ENCODE data around the gene HSD11B1. TPM values are rescaled to one million over a fixed set of nuclear protein-coding genes. Genes with fewer than 3 reads are reported as not detected.
"Not testable (repeated sequence)": the region's sequence is repeated elsewhere in the genome, so short reads cannot be mapped to it uniquely, and the experiment has no call there.

The HSD11B1 gene
- total RNA-seq, 1 donor from 2014 or later, result not detected

DNA sequence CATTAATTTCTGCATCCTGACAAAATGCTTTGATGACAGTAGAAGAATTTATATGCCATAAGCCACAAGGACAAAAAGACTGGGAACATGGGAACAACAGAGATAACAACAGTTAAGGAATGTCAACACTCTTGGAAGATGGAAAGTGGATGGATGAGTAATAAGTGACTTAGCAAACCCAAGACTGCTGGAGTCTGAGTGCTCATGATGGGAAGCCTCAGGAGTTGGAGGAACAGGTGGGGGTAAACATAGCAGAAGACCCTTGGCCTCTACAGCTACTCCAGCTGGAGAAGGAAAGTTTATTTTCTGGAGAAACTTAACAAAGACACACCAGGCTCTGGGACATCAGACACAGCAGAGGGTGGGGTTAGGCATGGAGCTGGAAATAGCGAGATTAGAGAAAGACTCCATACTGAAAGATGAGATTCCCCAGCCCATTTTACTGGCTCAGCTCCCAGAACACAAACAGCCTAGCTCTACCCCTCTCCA, 15.9 kb upstream of the HSD11B1 start:
- Histone ChIP-seq H3K36me3 (ENCODE audit: control insufficient read depth in 3 of 3, insufficient read depth in 3 of 3, low read length in 3 of 3) (no peaks in the 10 kb centered on the region), H3K27ac (ENCODE audit: low read depth, low read length) (no peak overlapping the region), H3K9me3 (ENCODE audit: control insufficient read depth in 3 of 3, low read length in 3 of 3) (no peaks in the 10 kb centered on the region), H3K27me3 (ENCODE audit: control insufficient read depth in 3 of 3, insufficient read depth in 3 of 3, low read length in 3 of 3) (no peaks in the 10 kb centered on the region), H3K4me1 (ENCODE audit: control insufficient read depth in 3 of 3, insufficient read depth in 3 of 3, low read length in 3 of 3) (peaks cover 0 to 19% (median 9%) of the 10 kb centered on the region in 3 donors), H3K4me3 (ENCODE audit: low read length in 3 of 3) (no peak overlapping the region), H3K9ac (ENCODE audit: low read depth in 1 of 3, low read length in 3 of 3) (no peak overlapping the region)

GRCh38 chr1:209689477-209689876, 15.2 kb upstream of the HSD11B1 start:
- Histone ChIP-seq H3K9ac (ENCODE audit: low read depth in 1 of 3, low read length in 3 of 3) (no peak overlapping the region), H3K36me3 (ENCODE audit: control insufficient read depth in 3 of 3, insufficient read depth in 3 of 3, low read length in 3 of 3) (no peaks in the 10 kb centered on the region), H3K4me1 (ENCODE audit: control insufficient read depth in 3 of 3, insufficient read depth in 3 of 3, low read length in 3 of 3) (peaks cover 0 to 19% (median 9%) of the 10 kb centered on the region in 3 donors), H3K27ac (ENCODE audit: low read depth, low read length) (no peak overlapping the region), H3K4me3 (ENCODE audit: low read length in 3 of 3) (no peak overlapping the region), H3K27me3 (ENCODE audit: control insufficient read depth in 3 of 3, insufficient read depth in 3 of 3, low read length in 3 of 3) (no peaks in the 10 kb centered on the region), H3K9me3 (ENCODE audit: control insufficient read depth in 3 of 3, low read length in 3 of 3) (no peaks in the 10 kb centered on the region)

DNA sequence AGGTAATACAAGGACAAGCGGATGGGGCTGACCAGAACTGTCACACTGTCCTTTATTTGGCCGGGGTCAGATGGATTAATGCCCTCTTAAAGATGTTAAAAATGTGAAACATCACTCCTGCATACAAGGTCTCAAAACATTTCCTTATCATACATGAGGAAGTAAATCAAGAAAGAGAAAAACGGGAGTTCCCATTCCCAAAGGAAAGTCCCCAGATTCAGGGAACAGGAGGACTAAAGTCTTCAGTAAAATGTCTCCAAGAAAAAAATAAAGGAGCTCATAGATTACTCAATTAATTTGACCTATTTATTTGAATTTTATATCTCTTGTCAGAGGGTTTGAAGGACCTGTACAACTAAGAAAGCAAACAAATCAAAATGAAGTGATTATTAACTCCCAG, 13.4 kb upstream of the HSD11B1 start:
- H3K36me3 ChIP-seq (ENCODE audit: control insufficient read depth in 3 of 3, insufficient read depth in 3 of 3, low read length in 3 of 3), result no peaks in the 10 kb centered on the region
- H3K9me3 ChIP-seq (ENCODE audit: control insufficient read depth in 3 of 3, low read length in 3 of 3), result no peaks in the 10 kb centered on the region
- peaks cover 0 to 14% (median 9%) of the 10 kb centered on the region in 3 donors for H3K4me1 ChIP-seq (ENCODE audit: control insufficient read depth in 3 of 3, insufficient read depth in 3 of 3, low read length in 3 of 3)
- H3K27ac ChIP-seq (ENCODE audit: low read depth, low read length), result no peak overlapping the region
- H3K4me3 ChIP-seq (ENCODE audit: low read length in 3 of 3), result no peak overlapping the region
- H3K27me3 ChIP-seq (ENCODE audit: control insufficient read depth in 3 of 3, insufficient read depth in 3 of 3, low read length in 3 of 3), result no peaks in the 10 kb centered on the region
- no peak overlapping the region for H3K9ac ChIP-seq (ENCODE audit: low read depth in 1 of 3, low read length in 3 of 3)

GRCh38 chr1:209692296-209692695, 12.3 kb upstream of the HSD11B1 start:
- no peak overlapping the region for H3K9ac ChIP-seq (ENCODE audit: low read depth in 1 of 3, low read length in 3 of 3)
- H3K9me3 ChIP-seq (ENCODE audit: control insufficient read depth in 3 of 3, low read length in 3 of 3), result no peaks in the 10 kb centered on the region
- H3K36me3 ChIP-seq (ENCODE audit: control insufficient read depth in 3 of 3, insufficient read depth in 3 of 3, low read length in 3 of 3), result no peaks in the 10 kb centered on the region
- H3K4me1 ChIP-seq (ENCODE audit: control insufficient read depth in 3 of 3, insufficient read depth in 3 of 3, low read length in 3 of 3), result peaks cover 0 to 14% (median 9%) of the 10 kb centered on the region in 3 donors
- no peak overlapping the region for H3K27ac ChIP-seq (ENCODE audit: low read depth, low read length)
- H3K4me3 ChIP-seq (ENCODE audit: low read length in 3 of 3), result no peak overlapping the region
- no peaks in the 10 kb centered on the region for H3K27me3 ChIP-seq (ENCODE audit: control insufficient read depth in 3 of 3, insufficient read depth in 3 of 3, low read length in 3 of 3)

- Histone ChIP-seq H3K36me3 (ENCODE audit: control insufficient read depth in 3 of 3, insufficient read depth in 3 of 3, low read length in 3 of 3) (no peaks in the 10 kb centered on the region), H3K9ac (ENCODE audit: low read depth in 1 of 3, low read length in 3 of 3) (no peak overlapping the region), H3K4me1 (ENCODE audit: control insufficient read depth in 3 of 3, insufficient read depth in 3 of 3, low read length in 3 of 3) (peaks cover 0 to 12% (median 9%) of the 10 kb centered on the region in 3 donors), H3K4me3 (ENCODE audit: low read length in 3 of 3) (no peak overlapping the region), H3K27ac (ENCODE audit: low read depth, low read length) (no peak overlapping the region), H3K27me3 (ENCODE audit: control insufficient read depth in 3 of 3, insufficient read depth in 3 of 3, low read length in 3 of 3) (no peaks in the 10 kb centered on the region), H3K9me3 (ENCODE audit: control insufficient read depth in 3 of 3, low read length in 3 of 3) (no peaks in the 10 kb centered on the region)
These were observed 11.7 kb upstream of the HSD11B1 start for GRCh38 chr1:209692745-209693504.

DNA sequence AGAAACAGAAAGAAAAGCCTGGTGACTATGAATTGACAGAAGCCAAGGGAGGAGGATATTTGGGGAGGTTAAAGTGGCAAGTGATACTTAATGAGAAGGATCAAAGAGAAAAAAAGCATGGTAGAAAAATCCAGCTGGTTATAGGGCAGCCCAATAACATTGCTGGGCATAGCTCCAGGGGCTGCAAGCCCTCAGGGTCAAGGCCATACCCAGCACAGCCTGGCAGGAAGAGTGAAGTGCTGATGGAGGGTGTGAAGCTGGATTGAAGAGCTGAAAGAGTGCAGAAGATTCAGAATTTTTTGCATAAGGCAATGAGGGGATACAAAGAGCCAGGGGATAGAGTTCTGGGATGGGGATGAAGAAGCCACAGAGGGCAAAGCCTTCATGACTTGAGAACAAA, 8.0 kb upstream of the HSD11B1 start:
- H3K4me3 ChIP-seq (ENCODE audit: low read length in 3 of 3), result no peak overlapping the region
- no peak overlapping the region for H3K27ac ChIP-seq (ENCODE audit: low read depth, low read length)
- no peaks in the 10 kb centered on the region for H3K9me3 ChIP-seq (ENCODE audit: control insufficient read depth in 3 of 3, low read length in 3 of 3)
- H3K36me3 ChIP-seq (ENCODE audit: control insufficient read depth in 3 of 3, insufficient read depth in 3 of 3, low read length in 3 of 3), result no peaks in the 10 kb centered on the region
- H3K27me3 ChIP-seq (ENCODE audit: control insufficient read depth in 3 of 3, insufficient read depth in 3 of 3, low read length in 3 of 3), result no peaks in the 10 kb centered on the region
- peaks cover 0 to 3% (median 0%) of the 10 kb centered on the region in 3 donors for H3K4me1 ChIP-seq (ENCODE audit: control insufficient read depth in 3 of 3, insufficient read depth in 3 of 3, low read length in 3 of 3)
- no peak overlapping the region for H3K9ac ChIP-seq (ENCODE audit: low read depth in 1 of 3, low read length in 3 of 3)

- H3K27me3 ChIP-seq (ENCODE audit: control insufficient read depth in 3 of 3, insufficient read depth in 3 of 3, low read length in 3 of 3), result no peaks in the 10 kb centered on the region
- no peak overlapping the region for H3K27ac ChIP-seq (ENCODE audit: low read depth, low read length)
- H3K9me3 ChIP-seq (ENCODE audit: control insufficient read depth in 3 of 3, low read length in 3 of 3), result no peaks in the 10 kb centered on the region
- H3K36me3 ChIP-seq (ENCODE audit: control insufficient read depth in 3 of 3, insufficient read depth in 3 of 3, low read length in 3 of 3), result no peaks in the 10 kb centered on the region
- peaks cover 0 to 3% (median 0%) of the 10 kb centered on the region in 3 donors for H3K4me1 ChIP-seq (ENCODE audit: control insufficient read depth in 3 of 3, insufficient read depth in 3 of 3, low read length in 3 of 3)
- H3K4me3 ChIP-seq (ENCODE audit: low read length in 3 of 3), result no peak overlapping the region
- H3K9ac ChIP-seq (ENCODE audit: low read depth in 1 of 3, low read length in 3 of 3), result no peak overlapping the region
These were observed 7.5 kb upstream of the HSD11B1 start for GRCh38 chr1:209697126-209697525.

- not testable (repeated sequence) for H3K36me3 ChIP-seq (ENCODE audit: control insufficient read depth in 3 of 3, insufficient read depth in 3 of 3, low read length in 3 of 3); H3K4me3 ChIP-seq (ENCODE audit: low read length in 3 of 3); H3K27me3 ChIP-seq (ENCODE audit: control insufficient read depth in 3 of 3, insufficient read depth in 3 of 3, low read length in 3 of 3); H3K9ac ChIP-seq (ENCODE audit: low read depth in 1 of 3, low read length in 3 of 3); H3K4me1 ChIP-seq (ENCODE audit: control insufficient read depth in 3 of 3, insufficient read depth in 3 of 3, low read length in 3 of 3); H3K9me3 ChIP-seq (ENCODE audit: control insufficient read depth in 3 of 3, low read length in 3 of 3); H3K27ac ChIP-seq (ENCODE audit: low read depth, low read length)
These were observed 4.0 kb upstream of the HSD11B1 start for GRCh38 chr1:209700686-209701085.

GRCh38 chr1:209702832-209703231, 1.8 kb upstream of the HSD11B1 start:
- Histone ChIP-seq H3K9ac (ENCODE audit: low read depth in 1 of 3, low read length in 3 of 3) (no peak overlapping the region), H3K4me3 (ENCODE audit: low read length in 3 of 3) (no peak overlapping the region), H3K36me3 (ENCODE audit: control insufficient read depth in 3 of 3, insufficient read depth in 3 of 3, low read length in 3 of 3) (no peaks in the 10 kb centered on the region), H3K4me1 (ENCODE audit: control insufficient read depth in 3 of 3, insufficient read depth in 3 of 3, low read length in 3 of 3) (no peaks in the 10 kb centered on the region), H3K9me3 (ENCODE audit: control insufficient read depth in 3 of 3, low read length in 3 of 3) (no peaks in the 10 kb centered on the region), H3K27me3 (ENCODE audit: control insufficient read depth in 3 of 3, insufficient read depth in 3 of 3, low read length in 3 of 3) (no peaks in the 10 kb centered on the region), H3K27ac (ENCODE audit: low read depth, low read length) (no peak overlapping the region)

DNA sequence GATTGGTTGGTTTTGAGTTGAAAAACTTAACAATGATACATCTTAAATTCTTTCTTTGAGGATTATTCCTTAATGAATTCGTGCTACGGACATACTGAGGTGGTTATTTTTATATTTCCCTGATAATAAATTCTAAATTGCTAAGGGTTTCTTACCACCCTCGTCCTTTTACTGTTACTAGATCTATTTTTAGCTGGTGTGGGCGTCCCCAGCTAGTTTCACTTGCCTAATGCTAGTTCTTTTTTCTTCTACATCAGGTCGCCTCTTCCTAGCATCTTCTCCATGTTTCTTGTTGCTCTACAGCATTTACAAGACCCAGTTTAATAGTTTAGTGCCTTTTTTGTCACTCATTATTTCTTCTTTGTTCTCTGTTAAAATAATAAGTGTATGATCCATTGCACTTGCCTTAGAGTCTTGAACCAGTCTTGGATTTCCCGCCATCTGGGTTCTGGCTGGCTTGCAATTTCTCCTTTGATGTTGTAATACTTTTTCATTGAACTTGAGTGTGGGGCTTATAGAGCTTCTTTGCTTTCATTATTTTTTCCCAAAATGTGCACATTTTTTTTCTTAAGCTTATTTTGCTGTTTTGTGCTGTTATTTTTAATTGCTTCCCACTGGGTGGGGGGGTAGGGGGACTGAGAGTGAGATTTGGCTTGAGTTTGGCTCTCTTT, 677 bp upstream of the HSD11B1 start:
- Histone ChIP-seq H3K27ac (ENCODE audit: low read depth, low read length) (no peak overlapping the region), H3K4me3 (ENCODE audit: low read length in 3 of 3) (no peak overlapping the region), H3K36me3 (ENCODE audit: control insufficient read depth in 3 of 3, insufficient read depth in 3 of 3, low read length in 3 of 3) (no peaks in the 10 kb centered on the region), H3K4me1 (ENCODE audit: control insufficient read depth in 3 of 3, insufficient read depth in 3 of 3, low read length in 3 of 3) (no peaks in the 10 kb centered on the region), H3K9ac (ENCODE audit: low read depth in 1 of 3, low read length in 3 of 3) (no peak overlapping the region), H3K27me3 (ENCODE audit: control insufficient read depth in 3 of 3, insufficient read depth in 3 of 3, low read length in 3 of 3) (no peaks in the 10 kb centered on the region), H3K9me3 (ENCODE audit: control insufficient read depth in 3 of 3, low read length in 3 of 3) (no peaks in the 10 kb centered on the region)
